ENCODE data around the gene PLK1. TPM values are rescaled to one million over a fixed set of nuclear protein-coding genes. Genes with fewer than 3 reads are reported as not detected.

The PLK1 gene
- total and polyA plus RNA-seq, 2 donors = 1.3 to 3.5 TPM

- H3K36me3 ChIP-seq (ENCODE audit: insufficient read depth) = peaks cover 5% of the 10 kb centered on the region
- no peak overlapping the region for H3K4me3 ChIP-seq (ENCODE audit: low read depth, low read length)
- no peak overlapping the region for H3K27ac ChIP-seq (ENCODE audit: low read depth)
- H3K4me1 ChIP-seq (ENCODE audit: insufficient read depth) = no peaks in the 10 kb centered on the region
- no peak for DNase-seq (ENCODE audit: extremely low spot score)
- WGBS = 96% methylated on average over 6 of the region's 6 CpGs
Measured at GRCh38 chr16:23667355-23667659, 11.4 kb upstream of the PLK1 start.

DNA sequence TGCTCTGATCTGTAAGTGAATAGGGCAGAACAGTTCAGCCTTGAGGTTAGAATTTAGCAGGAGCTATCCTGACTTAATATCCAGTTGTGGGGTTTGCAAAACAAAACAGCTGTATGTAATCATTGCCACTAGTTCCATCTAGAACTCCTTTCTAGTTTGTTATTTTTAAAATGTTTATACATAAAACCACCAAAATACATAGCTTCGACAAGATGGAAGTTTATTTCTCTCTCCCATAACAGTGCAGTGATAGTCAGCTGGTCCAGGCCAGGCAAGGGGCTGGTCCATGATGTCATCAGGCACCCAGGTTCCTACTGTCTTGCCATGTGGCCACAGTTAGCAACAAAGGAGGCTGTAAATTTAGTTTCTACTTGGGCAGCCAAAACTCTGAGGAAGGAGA, 10.5 kb upstream of the PLK1 start:
- no peaks in the 10 kb centered on the region for H3K4me1 ChIP-seq (ENCODE audit: insufficient read depth)
- H3K4me3 ChIP-seq (ENCODE audit: low read depth, low read length) = no peak overlapping the region
- no peak overlapping the region for H3K27ac ChIP-seq (ENCODE audit: low read depth)
- DNase-seq (ENCODE audit: extremely low spot score) = no peak
- H3K36me3 ChIP-seq (ENCODE audit: insufficient read depth) = peaks cover 5% of the 10 kb centered on the region
- WGBS = 55% methylated on average over 1 of the region's 1 CpG

DNA sequence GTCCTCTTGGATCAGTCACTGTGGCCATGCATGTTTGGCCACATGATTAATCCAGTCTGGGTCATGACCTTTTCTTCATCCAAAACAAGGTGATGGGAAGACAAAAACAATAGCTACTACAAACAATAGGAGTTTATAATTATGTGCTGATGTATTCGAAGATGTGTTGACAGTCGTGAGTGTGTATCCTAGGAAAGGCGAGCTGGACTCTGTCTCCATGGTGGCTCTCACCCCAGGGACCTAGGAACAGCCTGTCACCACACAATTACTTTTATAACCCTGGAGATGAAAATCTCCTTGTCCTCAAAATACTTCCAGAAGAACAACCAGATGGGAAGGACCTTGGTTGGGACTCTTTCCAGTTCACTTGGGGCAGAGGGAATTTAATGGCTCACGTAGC, 9.8 kb upstream of the PLK1 start:
- Histone ChIP-seq H3K4me3 (ENCODE audit: low read depth, low read length) (no peak overlapping the region), H3K4me1 (ENCODE audit: insufficient read depth) (no peaks in the 10 kb centered on the region), H3K27ac (ENCODE audit: low read depth) (no peak overlapping the region), H3K36me3 (ENCODE audit: insufficient read depth) (peaks cover 5% of the 10 kb centered on the region)
- WGBS = 92% methylated on average over 4 of the region's 4 CpGs
- no peak for DNase-seq (ENCODE audit: extremely low spot score)

GRCh38 chr16:23670137-23670776, 8.4 kb upstream of the PLK1 start:
- WGBS = 94% methylated on average over 4 of the region's 4 CpGs

GRCh38 chr16:23673971-23674614, 4.6 kb upstream of the PLK1 start:
- Histone ChIP-seq H3K36me3 (ENCODE audit: insufficient read depth) (no peaks in the 10 kb centered on the region), H3K27ac (ENCODE audit: low read depth) (no peak overlapping the region), H3K4me3 (ENCODE audit: low read depth, low read length) (no peak overlapping the region), H3K4me1 (ENCODE audit: insufficient read depth) (no peaks in the 10 kb centered on the region)
- 73% methylated on average over 8 of the region's 8 CpGs for WGBS
- no peak for DNase-seq (ENCODE audit: extremely low spot score)

More at GRCh38 chr16:23670137-23670776, 8.4 kb upstream of the PLK1 start:
- Histone ChIP-seq H3K4me1 (ENCODE audit: insufficient read depth) (no peaks in the 10 kb centered on the region), H3K27ac (ENCODE audit: low read depth) (no peak overlapping the region), H3K4me3 (ENCODE audit: low read depth, low read length) (no peak overlapping the region), H3K36me3 (ENCODE audit: insufficient read depth) (peaks cover 5% of the 10 kb centered on the region)
- DNase-seq (ENCODE audit: extremely low spot score) = no peak

DNA sequence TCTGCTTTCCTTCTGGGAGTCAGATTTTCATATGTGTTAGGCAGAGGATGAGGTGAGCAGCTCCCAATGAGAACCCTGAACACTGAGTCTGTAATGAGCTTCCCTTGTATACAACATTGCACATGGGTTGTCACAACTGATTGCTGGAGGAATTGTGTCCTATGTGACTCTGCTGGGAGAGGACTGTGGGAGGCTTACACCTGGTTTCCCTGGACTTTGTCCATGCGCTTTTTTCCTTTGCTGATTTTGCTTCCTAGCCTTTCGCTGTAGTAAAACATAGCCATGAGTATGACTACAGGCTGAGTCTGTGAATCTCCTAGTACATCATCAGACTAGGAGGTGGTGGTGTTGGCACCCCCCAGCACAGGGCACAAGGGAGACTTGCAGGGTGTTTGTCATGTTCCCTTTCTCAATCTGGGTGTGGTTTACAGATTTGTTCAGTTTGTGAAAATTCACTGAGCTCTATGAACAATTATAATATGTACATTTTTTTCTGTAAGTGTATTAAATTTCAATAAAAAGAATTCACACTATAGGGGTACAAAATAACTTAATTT, 1.7 kb upstream of the PLK1 start:
- H3K36me3 ChIP-seq (ENCODE audit: insufficient read depth) = no peaks in the 10 kb centered on the region
- no peak overlapping the region for H3K27ac ChIP-seq (ENCODE audit: low read depth)
- no peak for DNase-seq (ENCODE audit: extremely low spot score)
- H3K4me3 ChIP-seq (ENCODE audit: low read depth, low read length) = no peak overlapping the region
- H3K4me1 ChIP-seq (ENCODE audit: insufficient read depth) = no peaks in the 10 kb centered on the region
- WGBS = 94% methylated on average over 2 of the region's 2 CpGs

DNA sequence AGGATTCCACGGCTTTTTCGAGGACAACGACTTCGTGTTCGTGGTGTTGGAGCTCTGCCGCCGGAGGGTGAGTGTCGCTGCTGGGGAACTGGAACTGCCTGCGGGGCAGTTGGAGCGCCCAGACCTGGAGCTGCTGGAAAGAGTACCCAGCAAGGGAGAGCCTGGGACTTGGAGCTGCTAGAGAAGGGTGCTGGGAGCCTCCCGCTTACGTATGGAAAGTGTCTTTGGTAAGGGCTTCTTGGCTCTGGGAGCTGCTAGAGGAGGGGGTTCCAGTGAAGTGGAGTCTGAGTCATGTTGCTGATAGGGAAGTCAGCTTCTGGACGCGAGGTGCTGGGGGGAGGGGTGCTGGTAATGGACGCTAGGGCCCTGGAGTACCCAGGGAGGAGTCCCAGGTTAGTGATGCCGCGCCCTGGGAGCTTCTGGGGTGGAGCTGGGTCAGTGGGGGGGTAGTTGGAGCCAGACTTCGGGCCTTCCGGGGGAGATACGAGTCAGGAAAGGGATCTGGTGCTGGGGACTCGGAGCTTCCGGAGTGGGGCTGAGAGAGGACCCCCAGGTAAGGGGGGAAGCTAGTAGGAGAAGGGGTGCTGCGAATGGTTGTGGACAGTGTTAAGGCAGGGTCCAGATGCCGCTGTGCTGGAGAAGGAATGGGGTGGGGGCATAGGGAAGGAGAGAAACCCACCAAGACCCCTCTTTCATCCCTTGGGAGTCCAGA, 741 bp downstream of the PLK1 start:
- no peaks in the 10 kb centered on the region for H3K36me3 ChIP-seq (ENCODE audit: insufficient read depth)
- WGBS = 6% methylated on average over 24 of the region's 24 CpGs
- no peaks in the 10 kb centered on the region for H3K4me1 ChIP-seq (ENCODE audit: insufficient read depth)
- no peak overlapping the region for H3K4me3 ChIP-seq (ENCODE audit: low read depth, low read length)
- DNase-seq (ENCODE audit: extremely low spot score) = no peak
- H3K27ac ChIP-seq (ENCODE audit: low read depth) = no peak overlapping the region

DNA sequence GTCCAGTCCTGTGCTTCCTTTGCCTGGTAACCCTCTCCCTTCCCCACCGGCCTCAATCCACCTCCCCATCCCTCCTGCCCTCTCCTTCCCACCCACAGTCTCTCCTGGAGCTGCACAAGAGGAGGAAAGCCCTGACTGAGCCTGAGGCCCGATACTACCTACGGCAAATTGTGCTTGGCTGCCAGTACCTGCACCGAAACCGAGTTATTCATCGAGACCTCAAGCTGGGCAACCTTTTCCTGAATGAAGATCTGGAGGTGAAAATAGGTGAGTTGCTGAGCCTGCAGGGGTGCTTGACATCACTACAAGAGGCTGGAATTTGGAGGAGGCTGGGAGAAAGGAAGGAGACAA, 1.3 kb downstream of the PLK1 start:
- Histone ChIP-seq H3K4me1 (ENCODE audit: insufficient read depth) (no peaks in the 10 kb centered on the region), H3K27ac (ENCODE audit: low read depth) (no peak overlapping the region), H3K4me3 (ENCODE audit: low read depth, low read length) (no peak overlapping the region), H3K36me3 (ENCODE audit: insufficient read depth) (no peaks in the 10 kb centered on the region)
- WGBS = 36% methylated on average over 6 of the region's 6 CpGs
- no peak for DNase-seq (ENCODE audit: extremely low spot score)

- Histone ChIP-seq H3K27ac (ENCODE audit: low read depth) (no peak overlapping the region), H3K4me1 (ENCODE audit: insufficient read depth) (no peaks in the 10 kb centered on the region), H3K4me3 (ENCODE audit: low read depth, low read length) (no peak overlapping the region), H3K36me3 (ENCODE audit: insufficient read depth) (no peaks in the 10 kb centered on the region)
- WGBS = 96% methylated on average over 1 of the region's 1 CpG
- DNase-seq (ENCODE audit: extremely low spot score) = no peak
Measured at GRCh38 chr16:23682181-23682580, 3.5 kb downstream of the PLK1 start.

DNA sequence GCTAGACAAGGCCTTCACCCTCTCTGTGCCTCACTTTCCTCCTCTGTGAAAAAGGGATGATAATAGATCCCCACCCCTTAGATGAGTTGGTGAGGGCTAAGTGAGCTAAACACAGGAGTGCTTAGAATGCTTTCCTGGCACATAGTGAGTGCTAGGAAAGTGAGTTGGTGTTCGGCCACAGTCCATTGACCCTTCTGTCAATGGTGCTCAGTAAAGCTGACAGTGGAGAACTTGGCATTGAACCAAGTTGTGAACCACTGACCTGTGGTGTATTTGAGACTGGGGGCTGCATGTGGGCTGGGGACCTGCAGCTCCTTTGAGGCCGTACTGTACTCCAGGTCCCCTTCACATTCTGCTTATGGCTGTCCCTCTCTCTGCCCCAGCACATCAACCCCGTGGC, 4.8 kb downstream of the PLK1 start:
- H3K36me3 ChIP-seq (ENCODE audit: insufficient read depth) = no peaks in the 10 kb centered on the region
- no peak overlapping the region for H3K4me3 ChIP-seq (ENCODE audit: low read depth, low read length)
- DNase-seq (ENCODE audit: extremely low spot score) = no peak
- H3K27ac ChIP-seq (ENCODE audit: low read depth) = no peak overlapping the region
- no peaks in the 10 kb centered on the region for H3K4me1 ChIP-seq (ENCODE audit: insufficient read depth)
- 88% methylated on average over 3 of the region's 3 CpGs for WGBS

GRCh38 chr16:23687034-23687808, 8.5 kb downstream of the PLK1 start:
- Histone ChIP-seq H3K4me3 (ENCODE audit: low read depth, low read length) (no peak overlapping the region), H3K4me1 (ENCODE audit: insufficient read depth) (no peaks in the 10 kb centered on the region), H3K36me3 (ENCODE audit: insufficient read depth) (peaks cover 3% of the 10 kb centered on the region), H3K27ac (ENCODE audit: low read depth) (no peak overlapping the region)
- DNase-seq (ENCODE audit: extremely low spot score) = no peak
- 97% methylated on average over 16 of the region's 16 CpGs for WGBS

GRCh38 chr16:23689442-23690187, 10.9 kb downstream of the PLK1 start:
- Histone ChIP-seq H3K4me1 (ENCODE audit: insufficient read depth) (no peaks in the 10 kb centered on the region), H3K27ac (ENCODE audit: low read depth) (no peak overlapping the region), H3K36me3 (ENCODE audit: insufficient read depth) (peaks cover 3% of the 10 kb centered on the region), H3K4me3 (ENCODE audit: low read depth, low read length) (no peak overlapping the region)
- 97% methylated on average over 36 of the region's 36 CpGs for WGBS
- DNase-seq (ENCODE audit: extremely low spot score) = no peak
